K562 (cell line): ENCODE data around the gene ABHD14A. TPM values are rescaled to one million over a fixed set of nuclear protein-coding genes. Genes with fewer than 3 reads are reported as not detected.

Experiments used
- ATAC-seq: fragments of 200-7000 bp; cut with Tn5 transposase; 3 replicates; pipeline ENCODE4 v1.9.1; 2020; ENCODE audit warnings: moderate library complexity
- BruUV-seq: library from RNA; stranded (reverse); fragments of 400-500 nt; replicated peaks from 2 replicates; lab custom pipeline; 2021; lab: Mats Ljungman, UMichigan
- CTCF ChIA-PET: fragments of 300-600 bp; formaldehyde crosslinking; extraction: SDS; loops from one replicate; lab custom pipeline; 2021; ENCODE audit warnings: low intra/inter-chr PET ratio; lab: Yijun Ruan, JAX
- POLR2A ChIA-PET: fragments of 300-600, 350-650 bp; sonication (Branson Sonifier 250); formaldehyde crosslinking; extraction: SDS; loops from one replicate; lab custom pipeline; 2021; ENCODE audit warnings: antibody characterized with exemption, inconsistent platforms; lab: Yijun Ruan, JAX
- DNase-seq, 4 experiments: peaks; one replicate each; pipeline versions ENCODE4 v3.0.0 to v3.0.0-alpha.2; 2011 to 2018; ENCODE audit warnings: low spot score in 3 of 4, mixed read lengths in 3 of 4; ENCODE audit errors: extremely low read depth in 1 of 4
- FAIRE-seq: peaks from 2 replicates; lab custom pipeline; 2011; peaks lifted over from hg19 to GRCh38; lab: Jason Lieb, UNC
- H2AFZ ChIP-seq: 2 replicates; pipeline ENCODE4 v1.6.0; 2011; ENCODE audit warnings: low read depth, low read length, control low read depth, inconsistent platforms
- H3K27ac ChIP-seq: fragments of 200-600 bp; 3 replicates; pipeline ENCODE4 v1.8.0; 2011; ENCODE audit warnings: low read depth, mild to moderate bottlenecking, control low read depth, inconsistent platforms, low read length, moderate library complexity, mixed read lengths; ENCODE audit errors: extremely low read depth
- H3K27me3 ChIP-seq, 2 experiments: fragments of 300-600 bp in 1 of 2; 2 replicates in 1 of 2; 3 replicates in 1 of 2; pipeline versions ENCODE4 v1.6.0 to v1.8.0; 2011; ENCODE audit warnings: inconsistent platforms in 2 of 2, low read length in 2 of 2, mild to moderate bottlenecking in 1 of 2, mixed read lengths in 1 of 2, moderate library complexity in 1 of 2; ENCODE audit not compliant: control insufficient read depth in 2 of 2, insufficient read depth in 2 of 2
- H3K36me3 ChIP-seq: fragments of 300-600 bp; 3 replicates; pipeline ENCODE4 v1.8.0; 2011; ENCODE audit warnings: mild to moderate bottlenecking, low read length, inconsistent platforms; ENCODE audit not compliant: control insufficient read depth, insufficient read depth
- H3K4me1 ChIP-seq, 2 experiments: fragments of 200-600 bp in 1 of 2; replicated peaks in 1 of 2; 2 replicates in 1 of 2; 3 replicates in 1 of 2; pipeline versions ENCODE4 v1.5.1 to v1.8.0; 2011; ENCODE audit warnings: inconsistent platforms in 2 of 2, low read length in 2 of 2, mild to moderate bottlenecking in 1 of 2, mixed read lengths in 1 of 2, moderate library complexity in 1 of 2; ENCODE audit not compliant: control insufficient read depth in 2 of 2, insufficient read depth in 2 of 2
- H3K4me2 ChIP-seq: 2 replicates; pipeline ENCODE4 v1.6.1; 2011; ENCODE audit warnings: low read length, control low read depth, inconsistent platforms, mixed read lengths; ENCODE audit not compliant: insufficient read depth
- H3K4me3 ChIP-seq: fragments of 200-600 bp; sonication (generic), shearing (Covaris generic); 2 replicates; pipeline ENCODE4 v1.5.1; 2016; ENCODE audit warnings: control low read depth, inconsistent platforms
- H3K79me2 ChIP-seq: fragments of 200-600 bp; 3 replicates; pipeline ENCODE4 v1.8.0; 2011; ENCODE audit warnings: low read length, inconsistent platforms; ENCODE audit not compliant: control insufficient read depth, insufficient read depth
- H3K9ac ChIP-seq, 2 experiments: 2 replicates each; pipeline versions ENCODE4 v1.6.0 to v1.6.1; 2011; ENCODE audit warnings: low read depth in 2 of 2, low read length in 2 of 2, control low read depth in 1 of 2, inconsistent platforms in 1 of 2, mild to moderate bottlenecking in 1 of 2, mixed read lengths in 1 of 2; ENCODE audit not compliant: insufficient read depth in 1 of 2
- H3K9me1 ChIP-seq: one replicate; pipeline ENCODE4 v1.6.0; 2011; ENCODE audit warnings: inconsistent platforms, mild to moderate bottlenecking, low read length, moderate library complexity; ENCODE audit not compliant: control insufficient read depth, insufficient read depth
- H3K9me3 ChIP-seq: replicated peaks from 2 replicates; pipeline ENCODE4 v1.5.1; 2011; ENCODE audit warnings: low read depth, low read length, inconsistent platforms; ENCODE audit not compliant: control insufficient read depth, insufficient read depth
- H4K20me1 ChIP-seq: replicated peaks from 2 replicates; pipeline ENCODE4 v1.6.1; 2011; ENCODE audit warnings: low read length, inconsistent platforms, mixed read lengths; ENCODE audit not compliant: control insufficient read depth, insufficient read depth
- ATF3 ChIP-seq, 2 experiments: fragments of 450-650 bp in 1 of 2; sonication (generic) in 1 of 2; formaldehyde crosslinking in 1 of 2; IDR thresholded peaks in 1 of 2; conservative IDR thresholded peaks in 1 of 2; 2 replicates each; pipeline versions ENCODE4 v1.6.1 to v1.8.1; 2016 to 2023; ENCODE audit warnings: mild to moderate bottlenecking in 2 of 2, moderate library complexity in 2 of 2, inconsistent platforms in 1 of 2, missing genetic modification reagents in 1 of 2
- CGGBP1 ChIP-seq: fragments of 250-450 bp; sonication (Bioruptor Pico); IDR thresholded peaks from 2 replicates; pipeline ENCODE4 v1.9.0; 2021; ENCODE audit warnings: mild to moderate bottlenecking
- ELF4 ChIP-seq: fragments of 450-650 bp; formaldehyde crosslinking; IDR thresholded peaks from 2 replicates; pipeline ENCODE4 v1.4.0; 2022; ENCODE audit warnings: missing genetic modification characterization
- FOXP1 ChIP-seq: sonication (generic); formaldehyde crosslinking; IDR thresholded peaks from 2 replicates; pipeline ENCODE4 v1.8.0; 2022; ENCODE audit warnings: mild to moderate bottlenecking, missing genetic modification reagents
- GMEB1 ChIP-seq: fragments of 250-450 bp; sonication (Bioruptor Pico); IDR thresholded peaks from 2 replicates; pipeline ENCODE4 v1.4.0; 2020; ENCODE audit warnings: mild to moderate bottlenecking
- RB1 ChIP-seq: fragments of 450-650 bp; IDR thresholded peaks from 2 replicates; pipeline ENCODE4 v1.6.1; 2017; ENCODE audit warnings: low read depth, mild to moderate bottlenecking
- SETDB1 ChIP-seq: IDR thresholded peaks from one replicate; pipeline ENCODE4 v1.6.1; 2012; ENCODE audit warnings: low read length, control low read depth, inconsistent platforms
- SNRNP70 ChIP-seq: fragments of 200-400 bp; formaldehyde crosslinking; optimal IDR thresholded peaks from 2 replicates; pipeline ENCODE3; 2017; ENCODE audit warnings: low read depth, low read length
- TAF15 ChIP-seq: fragments of 200-400 bp; formaldehyde crosslinking; IDR thresholded peaks from 2 replicates; pipeline ENCODE4 v1.6.1; 2017; ENCODE audit warnings: mild to moderate bottlenecking, low read depth, low read length, moderate library complexity
- TOE1 ChIP-seq, 2 experiments: fragments of 450-650 bp in 1 of 2; sonication (generic) in 1 of 2; formaldehyde crosslinking in 1 of 2; IDR thresholded peaks; 2 replicates each; pipeline versions ENCODE4 v1.7.1 to v1.8.0; 2016 to 2022; ENCODE audit warnings: borderline replicate concordance in 2 of 2, mild to moderate bottlenecking in 2 of 2, antibody characterized with exemption in 1 of 2, inconsistent platforms in 1 of 2, low read depth in 1 of 2, missing genetic modification reagents in 1 of 2, moderate library complexity in 1 of 2
- USF2 ChIP-seq: sonication (generic); formaldehyde crosslinking; IDR thresholded peaks from 2 replicates; pipeline ENCODE4 v1.5.0; 2020; ENCODE audit warnings: missing genetic modification reagents
- WGBS: fragments of 100-300 bp; shearing (Covaris generic); methylation state at CpG from one replicate; pipeline ENCODE4 v1.1.6; 2016; ENCODE audit warnings: low coverage, mixed read lengths; ENCODE audit not compliant: insufficient coverage; ENCODE audit errors: missing lambda C conversion rate; 5-methylcytosine and 5-hydroxymethylcytosine counted together
- in situ Hi-C: fragments of 300-500 bp; cut with MboI; formaldehyde crosslinking; loops from 4 replicates; pipeline ENCODE4 v1.15.0; 2018; ENCODE audit warnings: inconsistent platforms, mixed read lengths
- intact Hi-C: fragments of 100-400 bp; cut with micrococcal nuclease; formaldehyde crosslinking; loops from 2 replicates; pipeline ENCODE4 v1.14.2; 2022
- polyA plus RNA-seq, 8 experiments: library from polyadenylated mRNA; depleted of rRNA in 4 of 8; stranded (reverse) in 5 of 8; unstranded in 3 of 8; fragments of >200 nt; fragmentation: Nextera tagmentation in 2 of 8; fragmentation: Illumina TruSeq in 1 of 8; extraction: Ambion mirVana in 2 of 8; extraction: Trizol in 1 of 8; gene quantifications; 2 replicates each; pipeline versions ENCODE4 v1.2.1 to v1.2.3, GENCODE V29; 2011 to 2014; ENCODE audit warnings: inconsistent platforms in 1 of 8, missing spikeins in 1 of 8
- total RNA-seq, 7 experiments: library from RNA; depleted of rRNA in 6 of 7; stranded (reverse); fragments of >200 nt in 6 of 7; fragmentation: Illumina TruSeq in 2 of 7; extraction: Trizol in 2 of 7; gene quantifications; 2 replicates each; pipeline versions ENCODE4 v1.2.1 to v1.2.3, GENCODE V29; 2011 to 2021; ENCODE audit warnings: low replicate concordance in 1 of 7

ABHD14A gene
- total and polyA plus RNA-seq, 9 of the 15 experiments (the other 6 are each of a cell fraction or from before 2014, with no cell fraction given), result 0.90 to 10.5 (median 8.3) TPM

- Histone ChIP-seq H3K9me1 (no peaks in the 10 kb centered on the region), H3K27ac (no peak overlapping the region), H4K20me1 (no peaks in the 10 kb centered on the region), H3K4me3 (no peak overlapping the region), H2AFZ (no peak overlapping the region), H3K4me2 (no peak overlapping the region), H3K9me3 (no peaks in the 10 kb centered on the region), H3K4me1 (peaks cover 17 to 29% of the 10 kb centered on the region in 2 experiments; a peak in 4 of 5 replicates), H3K9ac (no peak overlapping the region), H3K36me3 (no peaks in the 10 kb centered on the region), H3K79me2 (no peaks in the 10 kb centered on the region), H3K27me3 (no peaks in the 10 kb centered on the region)
- CTCF ChIA-PET, result no interaction called here
- 29% methylated on average over 5 of the region's 6 CpGs for WGBS
- TF ChIP-seq ATF3 (IDR thresholded peaks at IDR 0.05) (no peak), ATF3 (CRISPR knock-in tag; conservative IDR thresholded peaks at IDR 0.05) (no peak), SNRNP70 (no peak), GMEB1 (CRISPR knock-in tag) (no peak), SETDB1 (no peak), CGGBP1 (CRISPR knock-in tag) (no peak), FOXP1 (CRISPR knock-in tag) (no peak), TOE1 (IDR thresholded peaks at IDR 0.05; ENCODE audit: borderline replicate concordance) (no peak), TOE1 (CRISPR knock-in tag; IDR thresholded peaks at IDR 0.05; ENCODE audit: borderline replicate concordance, low read depth) (no peak), RB1 (no peak), TAF15 (no peak), ELF4 (no peak), USF2 (CRISPR knock-in tag) (no peak)
- ATAC-seq (no peak), FAIRE-seq (no peak), DNase-seq (no peak)
- intact Hi-C loops (loop anchor here (1.0 kb wide), 1 partner anchor 122 kb away; no protein-coding TSS in a partner anchor), in situ Hi-C loops (loop anchor here (25.0 kb wide), 1 partner anchor 381 kb away; no protein-coding TSS in a partner anchor)
- POLR2A ChIA-PET, result interaction anchor here (1.7 kb wide), 1 partner anchor 11 kb away, joined by 5 read pairs; the partner anchor contains the start of gene RPL29
- no TSS peak for BruUV-seq
Measured at GRCh38 chr3:52006820-52007133, 31.9 kb downstream of the ABHD14A start.
